ENCODE measurements around the gene PPP2R2C.

DNA sequence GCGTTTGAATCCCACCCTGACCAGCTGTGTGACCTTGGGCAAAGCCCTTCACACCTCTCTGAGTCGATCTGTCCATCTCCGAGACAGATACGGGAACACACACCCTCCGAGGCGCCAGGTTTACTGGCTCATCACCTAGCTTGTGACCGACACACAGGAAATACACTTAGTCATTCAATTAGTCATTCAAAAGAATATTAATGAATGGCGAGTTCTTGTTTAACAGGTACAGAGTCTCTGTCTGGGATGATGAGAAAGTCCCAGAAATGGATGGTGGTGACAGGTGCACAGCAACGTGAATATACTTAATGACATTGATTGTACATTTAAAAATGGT lies 80.6 kb downstream of the PPP2R2C start:
- TF ChIP-seq SP1 (IDR thresholded peaks at IDR 0.05; ENCODE audit: low read depth) = peak; percentile 87
- TF ChIP-seq, protein P1, sequence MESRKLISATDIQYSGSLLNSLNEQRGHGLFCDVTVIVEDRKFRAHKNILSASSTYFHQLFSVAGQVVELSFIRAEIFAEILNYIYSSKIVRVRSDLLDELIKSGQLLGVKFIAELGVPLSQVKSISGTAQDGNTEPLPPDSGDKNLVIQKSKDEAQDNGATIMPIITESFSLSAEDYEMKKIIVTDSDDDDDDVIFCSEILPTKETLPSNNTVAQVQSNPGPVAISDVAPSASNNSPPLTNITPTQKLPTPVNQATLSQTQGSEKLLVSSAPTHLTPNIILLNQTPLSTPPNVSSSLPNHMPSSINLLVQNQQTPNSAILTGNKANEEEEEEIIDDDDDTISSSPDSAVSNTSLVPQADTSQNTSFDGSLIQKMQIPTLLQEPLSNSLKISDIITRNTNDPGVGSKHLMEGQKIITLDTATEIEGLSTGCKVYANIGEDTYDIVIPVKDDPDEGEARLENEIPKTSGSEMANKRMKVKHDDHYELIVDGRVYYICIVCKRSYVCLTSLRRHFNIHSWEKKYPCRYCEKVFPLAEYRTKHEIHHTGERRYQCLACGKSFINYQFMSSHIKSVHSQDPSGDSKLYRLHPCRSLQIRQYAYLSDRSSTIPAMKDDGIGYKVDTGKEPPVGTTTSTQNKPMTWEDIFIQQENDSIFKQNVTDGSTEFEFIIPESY (IDR thresholded peaks at IDR 0.05; ENCODE audit: extremely low read depth, insufficient replicate concordance, low read length) = no peak
- peak; percentile 92 for TF ChIP-seq JUND (IDR thresholded peaks at IDR 0.05)
- TF ChIP-seq CTCF (IDR thresholded peaks at IDR 0.05 in 2 of 3, conservative IDR thresholded peaks at IDR 0.05 in 1 of 3; ENCODE audit: borderline replicate concordance in 1 of 3, insufficient read depth in 1 of 3, low read depth in 2 of 3, low read length in 2 of 3) = no peak
- peak; percentile 34; the same call in 1 of the 2 replicates for TF ChIP-seq POLR2AphosphoS5 (IDR thresholded peaks at IDR 0.05; ENCODE audit: low read depth, low read length)
- no peak for TF ChIP-seq ZNF274 (IDR thresholded peaks at IDR 0.05; ENCODE audit: low read depth, low read length)
- TF ChIP-seq YY1 (IDR thresholded peaks at IDR 0.05; ENCODE audit: extremely low read depth, insufficient replicate concordance, low read depth, low read length) = peak; percentile 7
- TF ChIP-seq POLR2A (IDR thresholded peaks at IDR 0.05; ENCODE audit: borderline replicate concordance, extremely low read depth, insufficient read depth, insufficient read length) = no peak
- TF ChIP-seq EZH2 (IDR thresholded peaks at IDR 0.05) = no peak
- no peak; the same call in 1 of the 2 replicates for TF ChIP-seq SIN3A (IDR thresholded peaks at IDR 0.05; ENCODE audit: low read depth)
- TF ChIP-seq EZH2phosphoT487 (IDR thresholded peaks at IDR 0.05; ENCODE audit: borderline replicate concordance) = no peak

Data from HCT116 (cell line).